Erythroblast (primary cell): ENCODE data around the gene PRPSAP1.

Experiments used
- GATA1 ChIP-seq: IDR thresholded peaks from 2 replicates; pipeline ENCODE4 v1.6.1; 2011; ENCODE audit warnings: low read depth, mild to moderate bottlenecking, control low read depth, low read length, moderate library complexity
- POLR2A ChIP-seq: IDR thresholded peaks from 2 replicates; pipeline ENCODE4 v1.6.1; 2011; ENCODE audit warnings: mild to moderate bottlenecking, low read length

DNA sequence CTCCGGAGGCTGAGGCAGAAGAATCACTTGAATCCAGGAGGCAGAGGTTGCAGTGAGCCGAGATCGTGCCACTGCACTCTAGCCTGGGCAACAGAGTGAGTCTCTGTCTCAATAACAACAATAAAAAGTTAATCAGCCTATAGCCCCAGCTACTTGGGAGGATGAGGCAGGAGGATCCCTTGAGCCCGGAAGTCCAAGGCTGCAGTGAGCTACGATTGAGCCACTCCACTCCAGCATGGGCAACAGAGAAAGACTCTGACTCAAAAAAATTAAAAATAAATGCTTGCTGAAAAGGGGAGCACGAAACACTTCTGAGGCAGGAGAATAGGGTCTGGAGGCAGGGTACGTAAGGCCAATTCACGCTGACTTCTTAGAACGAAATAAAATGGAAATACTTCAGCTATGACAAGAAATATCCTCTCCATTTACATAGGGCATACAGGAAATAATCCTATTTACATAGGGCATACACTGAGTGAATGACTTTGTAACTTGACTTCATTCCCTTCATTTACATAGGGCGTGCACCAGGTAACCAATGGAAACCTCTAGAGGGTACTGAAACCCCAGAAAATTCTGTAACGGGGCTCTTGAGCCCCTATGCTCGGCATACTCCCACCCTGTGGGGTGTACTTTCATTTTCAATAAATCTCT is 3.2 kb upstream of the PRPSAP1 start:
- TF ChIP-seq POLR2A: no peak
- TF ChIP-seq GATA1: no peak
